ENCODE results near the gene BCR. TPM values are rescaled to one million over a fixed set of nuclear protein-coding genes. Genes with fewer than 3 reads are reported as not detected.

Gene BCR
- total RNA-seq, 1 donor, result 59.5 TPM

DNA sequence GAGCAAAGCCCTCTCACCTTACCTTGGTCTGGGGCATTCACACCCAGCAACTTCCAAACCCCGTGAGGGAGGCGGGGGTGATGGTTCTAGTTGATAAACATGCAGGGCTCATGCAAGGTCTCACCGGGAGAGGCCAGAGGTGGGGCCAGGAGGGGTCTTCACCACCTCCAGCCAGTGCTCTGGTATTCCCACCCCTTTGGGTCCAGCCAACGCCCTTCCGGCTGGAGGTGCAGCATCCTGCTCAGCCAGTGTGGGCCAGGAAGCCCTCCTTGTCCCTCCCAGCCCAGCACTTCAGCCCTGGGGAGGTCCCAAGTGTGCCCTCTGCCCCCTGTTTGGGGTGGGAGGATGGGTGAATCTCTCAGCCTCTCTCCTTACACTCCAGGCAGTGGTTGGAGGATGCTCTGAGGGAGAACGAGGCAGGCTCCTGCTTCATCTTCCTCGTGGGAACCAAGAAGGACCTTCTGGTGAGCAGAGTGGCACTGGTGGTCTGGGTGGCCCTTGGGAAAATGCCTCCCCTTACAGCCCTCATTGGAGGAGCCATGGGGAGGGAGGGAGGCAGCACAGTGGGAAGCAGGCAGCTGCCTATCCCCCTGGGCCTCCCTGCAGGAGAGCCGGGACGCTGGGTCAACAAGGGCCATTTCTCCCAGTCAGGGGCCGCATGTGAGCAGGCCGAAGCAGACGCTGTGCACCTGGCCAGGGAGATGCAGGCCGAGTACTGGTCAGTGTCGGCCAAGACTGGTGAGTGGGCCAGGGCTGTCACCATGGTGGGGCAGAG lies 21.6 kb upstream of the BCR start:
- no peaks in the 10 kb centered on the region for H3K9me3 ChIP-seq (ENCODE audit: low read depth, low read length)
- peaks cover 20% of the 10 kb centered on the region for H3K4me1 ChIP-seq (ENCODE audit: insufficient read depth, low read length)
- no peaks in the 10 kb centered on the region for H3K27me3 ChIP-seq (ENCODE audit: insufficient read depth, low read length)
- no peak overlapping the region for H3K4me3 ChIP-seq (ENCODE audit: low read length)

DNA sequence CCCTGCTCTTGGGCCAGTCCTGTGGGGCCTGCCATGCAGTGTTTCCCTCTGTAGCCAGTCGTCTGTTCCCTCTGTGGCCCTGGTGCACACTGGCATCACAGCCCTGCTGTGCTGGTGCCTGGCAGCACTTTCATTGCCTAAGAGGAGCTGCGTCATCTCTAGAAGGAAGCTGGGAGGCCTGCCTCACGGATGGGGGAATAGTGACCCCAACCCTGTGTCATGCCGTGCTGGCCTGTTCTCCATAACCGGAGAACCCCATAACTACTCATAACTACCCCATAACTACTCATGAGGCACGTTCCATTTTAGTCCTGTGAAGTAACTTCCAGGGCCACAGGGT lies 21.0 kb upstream of the BCR start:
- peaks cover 15% of the 10 kb centered on the region for H3K4me1 ChIP-seq (ENCODE audit: insufficient read depth, low read length)
- no peaks in the 10 kb centered on the region for H3K27me3 ChIP-seq (ENCODE audit: insufficient read depth, low read length)
- no peaks in the 10 kb centered on the region for H3K9me3 ChIP-seq (ENCODE audit: low read depth, low read length)
- no peak overlapping the region for H3K4me3 ChIP-seq (ENCODE audit: low read length)

DNA sequence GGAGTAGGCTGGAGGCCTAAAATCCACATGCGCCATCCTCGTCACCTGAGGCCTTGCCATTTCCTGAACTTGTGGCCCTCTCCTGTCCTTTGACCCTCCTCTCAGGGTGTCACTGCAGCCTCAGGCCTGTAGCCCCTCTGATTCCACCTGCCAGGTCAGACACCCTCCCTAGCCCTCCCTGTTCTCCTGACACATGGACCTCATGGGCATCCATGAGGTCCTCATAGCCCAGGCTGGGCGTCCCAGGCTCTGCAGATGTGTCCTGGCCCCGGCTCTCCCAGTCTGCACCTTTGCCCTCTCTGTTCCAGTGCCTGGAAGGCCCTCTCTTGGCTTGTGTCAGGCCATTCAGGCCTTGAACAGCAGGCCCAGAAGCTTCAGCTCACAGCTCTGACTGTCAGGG lies 19.3 kb upstream of the BCR start:
- Histone ChIP-seq H3K4me1 (ENCODE audit: insufficient read depth, low read length) (peaks cover 14% of the 10 kb centered on the region), H3K27me3 (ENCODE audit: insufficient read depth, low read length) (no peaks in the 10 kb centered on the region), H3K9me3 (ENCODE audit: low read depth, low read length) (no peaks in the 10 kb centered on the region), H3K4me3 (ENCODE audit: low read length) (no peak overlapping the region)

DNA sequence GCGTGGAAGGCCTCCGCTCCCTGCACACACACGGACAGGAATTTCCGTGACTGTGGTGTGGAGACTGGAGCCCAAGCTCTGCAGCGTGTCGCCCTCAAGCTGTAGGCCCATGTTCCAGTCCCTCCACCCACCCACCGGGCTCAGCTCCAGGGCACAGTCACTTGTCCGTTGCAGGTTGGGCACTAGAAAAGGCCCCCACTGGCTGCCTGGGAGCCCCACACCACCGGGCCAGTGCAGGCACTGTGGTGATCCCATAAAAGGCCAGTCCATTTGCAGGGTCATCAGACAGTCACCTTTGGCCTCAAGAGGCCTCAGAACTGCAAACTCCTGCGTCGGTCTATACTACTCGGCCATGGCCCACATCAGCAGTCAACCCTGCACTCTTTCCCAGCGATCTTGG lies 18.7 kb upstream of the BCR start:
- Histone ChIP-seq H3K4me1 (ENCODE audit: insufficient read depth, low read length) (peaks cover 14% of the 10 kb centered on the region), H3K4me3 (ENCODE audit: low read length) (no peak overlapping the region), H3K9me3 (ENCODE audit: low read depth, low read length) (no peaks in the 10 kb centered on the region), H3K27me3 (ENCODE audit: insufficient read depth, low read length) (no peaks in the 10 kb centered on the region)

DNA sequence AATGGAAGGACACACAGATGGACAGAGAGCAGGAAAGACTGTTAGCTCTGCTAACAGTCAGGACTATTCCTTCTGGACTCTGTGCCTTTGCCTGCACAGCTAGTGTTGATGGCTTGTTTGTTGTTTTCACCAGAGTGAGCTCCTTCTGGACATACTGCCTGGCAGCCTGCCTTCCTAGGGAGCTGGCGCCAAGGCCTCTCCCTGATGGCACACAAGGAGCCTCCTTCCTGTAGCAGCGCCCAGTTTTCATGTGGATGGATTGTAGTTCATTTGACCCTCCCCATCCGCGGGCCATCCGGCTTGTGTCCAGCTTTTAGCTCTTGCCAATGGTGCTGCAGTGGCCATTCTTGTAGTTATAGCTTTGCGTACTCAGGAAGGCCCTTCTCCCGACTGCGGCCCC lies 16.6 kb upstream of the BCR start:
- no peaks in the 10 kb centered on the region for H3K27me3 ChIP-seq (ENCODE audit: insufficient read depth, low read length)
- H3K4me1 ChIP-seq (ENCODE audit: insufficient read depth, low read length), result peaks cover 8% of the 10 kb centered on the region
- no peaks in the 10 kb centered on the region for H3K9me3 ChIP-seq (ENCODE audit: low read depth, low read length)
- H3K4me3 ChIP-seq (ENCODE audit: low read length), result no peak overlapping the region

DNA sequence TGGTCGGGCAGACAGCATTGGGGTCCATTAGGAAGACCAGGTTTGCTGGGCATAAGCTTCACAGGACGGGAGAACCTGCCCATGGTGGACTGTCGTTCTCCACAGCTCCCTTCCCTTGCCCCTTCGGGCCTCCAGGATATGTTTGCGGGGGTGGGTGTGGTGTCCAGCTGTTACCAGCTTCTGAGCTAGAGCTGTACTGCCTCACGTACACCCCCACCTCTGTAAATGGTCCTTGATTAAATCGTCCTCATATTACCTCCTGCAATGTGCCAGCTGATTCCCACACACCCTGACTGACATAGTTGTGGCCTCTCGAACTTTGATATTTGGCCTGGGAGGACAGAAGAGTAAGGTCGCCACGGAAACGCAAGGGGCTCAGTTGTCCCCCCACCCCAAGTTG lies 16.2 kb upstream of the BCR start:
- no peak overlapping the region for H3K4me3 ChIP-seq (ENCODE audit: low read length)
- no peaks in the 10 kb centered on the region for H3K27me3 ChIP-seq (ENCODE audit: insufficient read depth, low read length)
- H3K9me3 ChIP-seq (ENCODE audit: low read depth, low read length), result no peaks in the 10 kb centered on the region
- peaks cover 4% of the 10 kb centered on the region for H3K4me1 ChIP-seq (ENCODE audit: insufficient read depth, low read length)

DNA sequence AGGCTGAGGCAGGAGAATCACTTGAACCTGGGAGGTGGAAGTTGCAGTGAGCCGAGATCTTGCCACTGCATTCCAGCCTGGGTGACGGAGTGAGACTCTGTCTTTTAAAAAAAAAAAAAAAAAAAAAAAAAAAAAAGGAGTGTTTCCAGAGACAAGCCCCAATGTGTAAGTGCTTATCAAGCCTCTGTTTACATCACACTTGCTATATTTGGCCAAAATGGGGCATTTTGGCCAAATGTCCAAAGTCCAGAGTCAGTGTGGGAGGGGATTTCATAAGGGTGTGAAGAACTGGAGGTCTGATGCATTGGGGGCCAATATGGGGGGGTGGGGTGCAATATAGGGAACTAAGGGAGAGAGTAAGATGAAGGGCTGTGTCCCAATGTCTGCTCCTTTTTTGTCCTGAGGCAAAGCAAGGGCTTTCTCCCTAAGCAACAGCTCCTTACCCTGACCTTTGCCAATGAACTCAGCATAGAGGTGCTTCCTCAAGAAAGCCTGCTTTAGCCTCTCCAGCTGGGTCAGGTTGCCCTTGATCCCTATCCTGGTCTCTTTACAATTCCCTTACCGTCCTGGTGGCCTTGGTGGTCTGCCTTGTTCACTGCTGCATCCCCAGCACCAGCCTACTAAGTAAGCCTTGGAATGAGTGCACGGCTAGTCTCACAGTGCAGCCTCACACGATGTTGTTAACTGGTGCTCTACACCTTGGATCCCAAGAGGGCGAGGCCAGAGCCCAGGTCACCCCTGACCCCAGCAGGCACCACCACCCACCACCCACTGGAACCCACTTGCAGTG lies 14.1 kb upstream of the BCR start:
- no peaks in the 10 kb centered on the region for H3K9me3 ChIP-seq (ENCODE audit: low read depth, low read length)
- no peak overlapping the region for H3K4me3 ChIP-seq (ENCODE audit: low read length)
- no peaks in the 10 kb centered on the region for H3K4me1 ChIP-seq (ENCODE audit: insufficient read depth, low read length)
- no peaks in the 10 kb centered on the region for H3K27me3 ChIP-seq (ENCODE audit: insufficient read depth, low read length)

DNA sequence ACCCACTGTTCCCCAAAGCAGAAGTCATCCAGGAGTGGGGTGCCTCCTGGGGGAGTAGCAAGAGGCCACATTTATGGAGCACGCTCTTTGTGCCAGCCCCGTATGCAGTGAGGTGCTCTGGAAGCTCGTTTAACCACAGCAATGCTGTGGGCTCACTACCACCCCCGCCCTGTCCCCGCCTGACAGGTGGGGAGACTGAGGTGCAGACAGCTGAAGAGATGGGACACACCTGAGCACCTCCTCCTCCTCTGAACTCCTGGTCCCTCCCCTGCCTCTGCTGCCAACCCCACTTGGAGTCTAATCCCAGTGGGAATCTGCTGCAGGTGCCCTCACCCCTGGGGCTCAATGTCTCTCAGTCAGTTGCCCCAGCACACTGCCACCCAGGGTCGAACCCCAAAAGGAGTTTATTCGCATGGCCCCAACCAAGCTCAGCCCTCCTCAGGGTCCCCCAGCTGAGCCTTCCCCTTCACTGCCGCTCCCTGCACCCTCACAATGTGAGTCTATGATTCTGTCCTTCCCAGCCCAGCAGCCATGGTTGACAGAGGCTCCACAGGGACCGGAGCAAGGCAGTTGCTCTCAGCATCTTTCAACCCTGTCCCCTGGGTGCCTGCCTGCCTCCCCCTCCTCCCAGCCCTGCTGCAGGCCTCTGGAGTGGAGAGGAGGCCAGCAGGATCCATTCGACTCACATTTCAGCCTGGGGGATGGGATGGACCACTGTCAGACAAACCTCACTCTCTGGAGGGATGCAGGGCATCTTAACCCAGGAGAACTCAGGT lies 13.3 kb upstream of the BCR start:
- no peaks in the 10 kb centered on the region for H3K9me3 ChIP-seq (ENCODE audit: low read depth, low read length)
- H3K4me3 ChIP-seq (ENCODE audit: low read length), result no peak overlapping the region
- no peaks in the 10 kb centered on the region for H3K27me3 ChIP-seq (ENCODE audit: insufficient read depth, low read length)

DNA sequence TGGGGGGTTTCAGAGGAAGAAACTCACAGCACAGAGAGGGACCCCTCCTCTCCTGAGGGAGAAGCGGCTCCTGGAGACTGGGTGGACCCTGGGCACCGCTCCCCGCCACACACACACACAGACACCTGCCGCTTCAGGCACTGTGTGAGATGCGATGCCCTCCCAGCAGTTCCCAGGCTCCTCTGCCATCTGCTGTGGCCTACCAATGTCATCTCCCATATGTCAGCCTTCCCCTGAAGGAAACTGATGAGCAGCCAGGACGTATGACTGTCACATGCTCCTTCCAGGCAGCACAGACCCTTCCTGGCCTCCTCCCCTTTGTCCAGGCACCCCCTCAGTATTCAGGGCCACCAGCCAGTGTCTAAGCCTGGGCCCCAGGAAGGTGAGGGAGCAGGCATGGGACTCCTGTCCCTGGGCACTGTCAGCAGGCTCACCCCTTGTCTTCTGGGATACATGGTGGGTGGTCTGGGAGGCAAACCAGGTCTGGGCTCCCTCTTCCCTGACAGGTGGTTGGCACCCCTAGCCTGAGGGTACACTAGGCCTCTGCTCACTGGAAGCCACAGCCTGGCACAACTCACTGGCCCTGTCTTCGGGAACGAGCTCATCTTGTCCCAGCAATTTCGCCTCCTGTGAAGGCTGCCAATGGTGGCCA lies 11.8 kb upstream of the BCR start:
- Histone ChIP-seq H3K9me3 (ENCODE audit: low read depth, low read length) (no peaks in the 10 kb centered on the region), H3K27me3 (ENCODE audit: insufficient read depth, low read length) (no peaks in the 10 kb centered on the region), H3K4me3 (ENCODE audit: low read length) (no peak overlapping the region), H3K4me1 (ENCODE audit: insufficient read depth, low read length) (no peaks in the 10 kb centered on the region)

More for the DNA sequence above, 13.3 kb upstream of the BCR start:
- H3K4me1 ChIP-seq (ENCODE audit: insufficient read depth, low read length), result no peaks in the 10 kb centered on the region

DNA sequence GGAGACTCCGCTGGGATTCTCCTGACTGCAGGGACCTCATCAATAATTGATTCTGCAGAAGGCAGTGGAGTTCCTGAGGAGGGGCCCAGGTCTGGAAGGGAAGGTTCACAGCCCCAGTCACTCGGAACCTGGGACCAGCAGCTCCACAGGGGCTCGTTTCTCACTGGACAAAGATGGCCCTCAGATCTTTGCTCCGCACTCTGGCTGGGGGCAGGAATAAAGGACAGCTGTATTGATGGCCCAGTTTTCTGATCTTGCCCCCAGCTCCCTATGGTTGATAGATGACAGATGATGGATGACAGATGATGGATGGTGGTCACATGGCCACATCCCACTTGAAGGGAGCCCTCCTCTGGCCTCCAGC lies 11.3 kb upstream of the BCR start:
- Histone ChIP-seq H3K4me3 (ENCODE audit: low read length) (no peak overlapping the region), H3K9me3 (ENCODE audit: low read depth, low read length) (no peaks in the 10 kb centered on the region), H3K4me1 (ENCODE audit: insufficient read depth, low read length) (no peaks in the 10 kb centered on the region), H3K27me3 (ENCODE audit: insufficient read depth, low read length) (no peaks in the 10 kb centered on the region)

DNA sequence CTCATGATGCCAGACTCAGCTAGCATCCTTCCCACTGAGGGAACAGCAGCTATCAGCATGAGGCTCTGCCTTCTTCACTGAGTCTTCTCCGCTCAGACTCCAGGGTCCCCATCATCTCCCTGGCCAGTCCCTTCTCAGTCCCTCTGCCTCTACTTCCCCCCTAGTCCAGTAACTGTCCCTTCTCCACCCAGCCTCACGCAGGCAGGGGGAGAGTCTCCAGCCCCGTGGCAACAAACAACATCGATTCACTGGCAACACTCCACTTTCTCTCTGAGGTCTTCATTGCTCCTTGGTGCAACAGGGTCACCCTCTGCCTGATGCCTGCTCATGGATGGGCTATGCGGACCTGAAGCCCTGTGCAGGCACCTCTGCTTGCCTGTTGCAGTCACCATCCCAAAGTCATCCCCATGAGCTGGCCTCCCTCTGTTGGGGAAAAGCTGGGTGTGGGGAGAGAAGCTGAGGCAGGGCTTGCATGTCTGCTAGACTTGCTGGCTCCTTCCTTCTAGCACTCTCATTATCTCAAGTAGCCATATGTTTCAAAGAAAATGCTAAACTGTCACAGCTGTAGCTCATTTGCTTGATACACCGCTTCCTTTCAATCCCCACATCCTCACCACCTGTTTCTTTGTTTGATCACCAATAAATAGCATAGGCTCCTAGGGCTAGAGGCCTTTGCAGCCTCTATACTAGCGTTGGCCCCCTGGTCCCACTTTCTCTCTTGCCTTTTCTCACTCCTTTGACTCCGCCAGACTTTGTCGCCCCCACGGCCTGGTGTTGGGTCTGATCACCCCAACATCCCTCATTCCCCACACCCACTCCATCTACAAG lies 4.3 kb upstream of the BCR start:
- H3K27me3 ChIP-seq (ENCODE audit: insufficient read depth, low read length), result no peaks in the 10 kb centered on the region
- peaks cover 20% of the 10 kb centered on the region for H3K4me1 ChIP-seq (ENCODE audit: insufficient read depth, low read length)
- no peak overlapping the region for H3K4me3 ChIP-seq (ENCODE audit: low read length)
- no peaks in the 10 kb centered on the region for H3K9me3 ChIP-seq (ENCODE audit: low read depth, low read length)

DNA sequence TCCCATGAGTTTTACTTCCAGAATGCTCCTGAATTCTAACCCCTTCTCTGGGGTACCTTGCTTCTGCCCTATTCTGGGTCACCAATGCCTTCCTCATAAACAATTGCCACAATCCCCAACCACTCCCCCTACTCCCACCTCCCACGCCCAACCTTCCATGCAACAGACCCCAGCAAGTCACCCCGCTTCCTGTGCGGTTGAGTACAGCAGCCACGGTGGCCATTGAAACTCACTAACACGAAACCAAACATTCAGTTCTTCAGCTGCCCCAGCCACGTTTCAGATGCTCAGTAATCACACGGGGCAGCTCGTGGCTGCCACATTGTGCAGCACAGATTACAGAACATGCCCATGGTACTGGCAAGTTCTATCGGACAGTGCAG lies 3.7 kb upstream of the BCR start:
- H3K9me3 ChIP-seq (ENCODE audit: low read depth, low read length), result no peaks in the 10 kb centered on the region
- H3K27me3 ChIP-seq (ENCODE audit: insufficient read depth, low read length), result no peaks in the 10 kb centered on the region
- H3K4me1 ChIP-seq (ENCODE audit: insufficient read depth, low read length), result peaks cover 24% of the 10 kb centered on the region
- H3K4me3 ChIP-seq (ENCODE audit: low read length), result no peak overlapping the region

DNA sequence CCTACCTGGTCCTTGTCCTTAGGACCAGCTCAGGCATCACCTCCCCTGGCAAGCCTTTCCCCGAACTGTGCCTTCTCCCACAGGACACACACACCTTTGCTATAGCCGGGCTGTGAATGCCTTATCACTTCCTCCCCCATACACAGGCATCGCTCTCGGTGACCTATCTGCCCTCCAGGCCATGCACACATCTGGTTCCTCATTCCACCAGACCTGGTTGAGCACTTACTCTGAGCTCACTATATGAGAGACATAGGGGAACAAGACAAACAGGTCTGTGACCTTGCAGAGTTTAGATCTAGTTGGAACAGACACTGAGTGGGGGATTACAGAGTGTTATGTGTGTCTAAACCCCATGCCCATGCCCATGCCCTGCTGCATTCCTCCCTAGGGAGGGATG lies 3.1 kb upstream of the BCR start:
- no peaks in the 10 kb centered on the region for H3K27me3 ChIP-seq (ENCODE audit: insufficient read depth, low read length)
- no peaks in the 10 kb centered on the region for H3K9me3 ChIP-seq (ENCODE audit: low read depth, low read length)
- H3K4me3 ChIP-seq (ENCODE audit: low read length), result no peak overlapping the region
- peaks cover 30% of the 10 kb centered on the region for H3K4me1 ChIP-seq (ENCODE audit: insufficient read depth, low read length)

DNA sequence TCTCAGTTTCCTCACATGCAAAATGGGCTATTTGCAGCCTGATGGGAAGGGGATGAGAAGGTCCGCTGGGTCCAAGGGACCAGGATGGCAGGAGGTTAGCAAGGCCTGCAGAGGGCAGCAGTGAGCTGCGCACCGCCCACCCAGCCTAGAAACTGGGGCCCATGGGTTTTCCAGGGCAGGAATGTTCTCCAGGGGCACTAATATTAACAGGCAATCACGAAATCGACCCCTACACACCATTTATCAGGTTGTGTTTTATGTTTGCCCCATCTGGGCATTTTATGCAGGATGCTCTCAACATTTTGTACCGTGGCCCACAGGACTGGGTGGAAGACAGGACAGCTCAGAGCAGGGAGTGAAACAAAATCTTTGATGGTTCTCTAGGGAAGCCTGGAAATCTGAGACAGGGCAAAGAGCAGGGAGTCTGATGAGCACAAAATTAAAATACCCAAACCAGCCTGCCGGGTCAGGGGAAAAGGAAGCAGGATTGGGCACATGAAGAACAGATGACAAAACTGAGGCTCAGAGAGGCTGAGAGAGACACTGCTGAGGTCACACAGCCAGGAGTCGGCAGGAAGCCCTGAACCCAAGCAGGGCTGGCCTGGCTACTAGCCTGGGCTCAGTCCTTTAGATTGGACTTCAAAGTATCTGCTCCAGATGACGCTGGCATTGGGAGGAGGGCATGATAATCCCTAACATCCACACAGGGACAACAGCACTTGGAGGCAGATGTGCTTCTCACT lies 1.6 kb upstream of the BCR start:
- Histone ChIP-seq H3K27me3 (ENCODE audit: insufficient read depth, low read length) (no peaks in the 10 kb centered on the region), H3K9me3 (ENCODE audit: low read depth, low read length) (no peaks in the 10 kb centered on the region), H3K4me1 (ENCODE audit: insufficient read depth, low read length) (peaks cover 45% of the 10 kb centered on the region), H3K4me3 (ENCODE audit: low read length) (no peak overlapping the region)

Measured in mononuclear cell (primary cell).